ENCODE measurements around the gene SRGAP1.

Gene SRGAP1

DNA sequence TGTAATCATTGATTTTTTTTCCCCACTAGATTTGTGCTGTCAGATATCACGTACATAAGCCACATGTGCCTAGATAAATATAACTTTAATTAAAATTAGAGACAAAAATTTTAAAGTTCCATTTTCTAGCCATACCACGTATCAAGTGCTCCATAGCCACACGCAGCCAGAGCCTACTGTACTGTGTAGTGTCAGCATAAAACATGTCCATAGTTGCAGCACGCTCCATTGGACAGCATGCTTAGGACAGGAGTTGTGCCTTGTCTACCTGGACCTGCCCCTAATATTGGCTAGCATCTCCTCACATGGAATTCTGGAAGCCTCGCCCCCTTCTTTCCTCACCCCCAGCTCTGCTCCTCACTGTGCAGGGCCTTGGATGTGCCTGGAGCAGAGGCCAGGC, 116.5 kb downstream of the SRGAP1 start (continued):
- TF ChIP-seq, protein P1, sequence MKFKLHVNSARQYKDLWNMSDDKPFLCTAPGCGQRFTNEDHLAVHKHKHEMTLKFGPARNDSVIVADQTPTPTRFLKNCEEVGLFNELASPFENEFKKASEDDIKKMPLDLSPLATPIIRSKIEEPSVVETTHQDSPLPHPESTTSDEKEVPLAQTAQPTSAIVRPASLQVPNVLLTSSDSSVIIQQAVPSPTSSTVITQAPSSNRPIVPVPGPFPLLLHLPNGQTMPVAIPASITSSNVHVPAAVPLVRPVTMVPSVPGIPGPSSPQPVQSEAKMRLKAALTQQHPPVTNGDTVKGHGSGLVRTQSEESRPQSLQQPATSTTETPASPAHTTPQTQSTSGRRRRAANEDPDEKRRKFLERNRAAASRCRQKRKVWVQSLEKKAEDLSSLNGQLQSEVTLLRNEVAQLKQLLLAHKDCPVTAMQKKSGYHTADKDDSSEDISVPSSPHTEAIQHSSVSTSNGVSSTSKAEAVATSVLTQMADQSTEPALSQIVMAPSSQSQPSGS (tag by site-specific recombination; IDR thresholded peaks at IDR 0.05; ENCODE audit: low read depth): no peak
- TF ChIP-seq ZNF433 (tag by site-specific recombination; IDR thresholded peaks at IDR 0.05; ENCODE audit: low read depth): no peak
- TF ChIP-seq ZNF266 (tag by site-specific recombination; IDR thresholded peaks at IDR 0.05; ENCODE audit: low read depth): no peak
- TF ChIP-seq ZNF501 (tag by site-specific recombination; IDR thresholded peaks at IDR 0.05): no peak
- no peak for TF ChIP-seq ZNF76 (tag by site-specific recombination; IDR thresholded peaks at IDR 0.05; ENCODE audit: borderline replicate concordance, low read depth)
- TF ChIP-seq ZNF624 (tag by site-specific recombination; IDR thresholded peaks at IDR 0.05): no peak
- no peak for TF ChIP-seq ZFP3 (tag by site-specific recombination; IDR thresholded peaks at IDR 0.05; ENCODE audit: low read depth)
- no peak for TF ChIP-seq GLIS2 (tag by site-specific recombination; IDR thresholded peaks at IDR 0.05)
- TF ChIP-seq, protein P2, sequence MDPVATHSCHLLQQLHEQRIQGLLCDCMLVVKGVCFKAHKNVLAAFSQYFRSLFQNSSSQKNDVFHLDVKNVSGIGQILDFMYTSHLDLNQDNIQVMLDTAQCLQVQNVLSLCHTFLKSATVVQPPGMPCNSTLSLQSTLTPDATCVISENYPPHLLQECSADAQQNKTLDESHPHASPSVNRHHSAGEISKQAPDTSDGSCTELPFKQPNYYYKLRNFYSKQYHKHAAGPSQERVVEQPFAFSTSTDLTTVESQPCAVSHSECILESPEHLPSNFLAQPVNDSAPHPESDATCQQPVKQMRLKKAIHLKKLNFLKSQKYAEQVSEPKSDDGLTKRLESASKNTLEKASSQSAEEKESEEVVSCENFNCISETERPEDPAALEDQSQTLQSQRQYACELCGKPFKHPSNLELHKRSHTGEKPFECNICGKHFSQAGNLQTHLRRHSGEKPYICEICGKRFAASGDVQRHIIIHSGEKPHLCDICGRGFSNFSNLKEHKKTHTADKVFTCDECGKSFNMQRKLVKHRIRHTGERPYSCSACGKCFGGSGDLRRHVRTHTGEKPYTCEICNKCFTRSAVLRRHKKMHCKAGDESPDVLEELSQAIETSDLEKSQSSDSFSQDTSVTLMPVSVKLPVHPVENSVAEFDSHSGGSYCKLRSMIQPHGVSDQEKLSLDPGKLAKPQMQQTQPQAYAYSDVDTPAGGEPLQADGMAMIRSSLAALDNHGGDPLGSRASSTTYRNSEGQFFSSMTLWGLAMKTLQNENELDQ (tag by site-specific recombination; IDR thresholded peaks at IDR 0.05; ENCODE audit: low read depth): no peak
- no peak for TF ChIP-seq ZNF660 (tag by site-specific recombination; IDR thresholded peaks at IDR 0.05)

DNA sequence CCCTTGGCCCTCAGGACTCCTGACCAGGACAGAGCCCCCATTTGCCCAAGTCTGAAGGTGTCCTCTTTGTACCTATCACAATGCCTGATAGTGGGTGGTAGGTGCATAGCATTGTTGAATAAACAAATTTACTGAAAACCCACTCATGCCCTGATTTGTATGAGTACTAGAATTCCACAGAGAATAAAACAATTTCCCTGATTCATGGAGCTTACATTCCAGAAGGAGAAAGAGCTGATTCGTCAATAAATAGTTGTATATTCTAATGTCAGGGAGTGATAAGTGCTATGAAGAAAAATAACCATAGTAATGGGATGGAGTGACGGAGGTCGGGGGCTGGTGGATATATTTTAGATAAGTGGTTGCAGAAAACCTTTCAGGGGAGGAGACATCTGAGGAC, 117.0 kb downstream of the SRGAP1 start:
- no peaks in the 10 kb centered on the region for H3K36me3 ChIP-seq (ENCODE audit: control insufficient read depth in 2 of 2, insufficient read depth in 1 of 2, low read length in 2 of 2)
- TF ChIP-seq, protein P3, sequence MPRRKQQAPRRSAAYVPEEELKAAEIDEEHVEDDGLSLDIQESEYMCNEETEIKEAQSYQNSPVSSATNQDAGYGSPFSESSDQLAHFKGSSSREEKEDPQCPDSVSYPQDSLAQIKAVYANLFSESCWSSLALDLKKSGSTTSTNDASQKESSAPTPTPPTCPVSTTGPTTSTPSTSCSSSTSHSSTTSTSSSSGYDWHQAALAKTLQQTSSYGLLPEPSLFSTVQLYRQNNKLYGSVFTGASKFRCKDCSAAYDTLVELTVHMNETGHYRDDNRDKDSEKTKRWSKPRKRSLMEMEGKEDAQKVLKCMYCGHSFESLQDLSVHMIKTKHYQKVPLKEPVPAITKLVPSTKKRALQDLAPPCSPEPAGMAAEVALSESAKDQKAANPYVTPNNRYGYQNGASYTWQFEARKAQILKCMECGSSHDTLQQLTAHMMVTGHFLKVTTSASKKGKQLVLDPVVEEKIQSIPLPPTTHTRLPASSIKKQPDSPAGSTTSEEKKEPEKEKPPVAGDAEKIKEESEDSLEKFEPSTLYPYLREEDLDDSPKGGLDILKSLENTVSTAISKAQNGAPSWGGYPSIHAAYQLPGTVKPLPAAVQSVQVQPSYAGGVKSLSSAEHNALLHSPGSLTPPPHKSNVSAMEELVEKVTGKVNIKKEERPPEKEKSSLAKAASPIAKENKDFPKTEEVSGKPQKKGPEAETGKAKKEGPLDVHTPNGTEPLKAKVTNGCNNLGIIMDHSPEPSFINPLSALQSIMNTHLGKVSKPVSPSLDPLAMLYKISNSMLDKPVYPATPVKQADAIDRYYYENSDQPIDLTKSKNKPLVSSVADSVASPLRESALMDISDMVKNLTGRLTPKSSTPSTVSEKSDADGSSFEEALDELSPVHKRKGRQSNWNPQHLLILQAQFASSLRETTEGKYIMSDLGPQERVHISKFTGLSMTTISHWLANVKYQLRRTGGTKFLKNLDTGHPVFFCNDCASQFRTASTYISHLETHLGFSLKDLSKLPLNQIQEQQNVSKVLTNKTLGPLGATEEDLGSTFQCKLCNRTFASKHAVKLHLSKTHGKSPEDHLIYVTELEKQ (tag by site-specific recombination; IDR thresholded peaks at IDR 0.05; ENCODE audit: borderline replicate concordance): no peak
- TF ChIP-seq SP3 (tag by site-specific recombination; IDR thresholded peaks at IDR 0.05) (no peak), ZXDB (tag by site-specific recombination; IDR thresholded peaks at IDR 0.05) (no peak), ZNF366 (tag by site-specific recombination; conservative IDR thresholded peaks at IDR 0.05) (no peak)
- TF ChIP-seq, protein P4, sequence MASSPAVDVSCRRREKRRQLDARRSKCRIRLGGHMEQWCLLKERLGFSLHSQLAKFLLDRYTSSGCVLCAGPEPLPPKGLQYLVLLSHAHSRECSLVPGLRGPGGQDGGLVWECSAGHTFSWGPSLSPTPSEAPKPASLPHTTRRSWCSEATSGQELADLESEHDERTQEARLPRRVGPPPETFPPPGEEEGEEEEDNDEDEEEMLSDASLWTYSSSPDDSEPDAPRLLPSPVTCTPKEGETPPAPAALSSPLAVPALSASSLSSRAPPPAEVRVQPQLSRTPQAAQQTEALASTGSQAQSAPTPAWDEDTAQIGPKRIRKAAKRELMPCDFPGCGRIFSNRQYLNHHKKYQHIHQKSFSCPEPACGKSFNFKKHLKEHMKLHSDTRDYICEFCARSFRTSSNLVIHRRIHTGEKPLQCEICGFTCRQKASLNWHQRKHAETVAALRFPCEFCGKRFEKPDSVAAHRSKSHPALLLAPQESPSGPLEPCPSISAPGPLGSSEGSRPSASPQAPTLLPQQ (tag by site-specific recombination; IDR thresholded peaks at IDR 0.05): no peak
- no peak overlapping the region for H3K27ac ChIP-seq (ENCODE audit: extremely low read depth, low read depth, low read length)
- POLR2A ChIA-PET: no interaction called here
- H3K4me1 ChIP-seq (ENCODE audit: control insufficient read depth, insufficient read depth, low read length): no peaks in the 10 kb centered on the region
- CTCF ChIA-PET: no interaction called here
- H3K9me3 ChIP-seq (ENCODE audit: control insufficient read depth, insufficient read depth, low read depth, low read length): no peaks in the 10 kb centered on the region
- H3K4me3 ChIP-seq (ENCODE audit: low read depth, low read length): no peak overlapping the region

DNA sequence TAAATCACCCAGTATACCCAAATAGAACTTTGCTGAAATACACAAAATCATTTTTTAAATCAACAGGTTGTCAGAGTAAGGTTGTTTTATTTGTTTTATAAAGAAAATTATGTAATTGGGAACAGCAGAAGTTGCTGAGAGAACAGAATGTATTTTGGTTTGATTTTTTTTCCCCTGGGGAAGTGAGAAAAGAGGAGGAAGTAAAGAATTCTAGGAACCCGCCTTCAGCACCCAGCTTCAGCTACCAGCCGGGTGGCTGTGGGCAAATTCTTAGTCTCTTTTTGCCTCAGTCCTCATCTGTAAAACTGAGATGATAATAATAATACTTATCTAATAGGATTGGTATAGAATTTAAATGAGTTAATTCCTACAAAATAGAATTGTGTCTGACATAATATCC, 119.4 kb downstream of the SRGAP1 start:
- ChIA-PET POLR2A (no interaction called here), CTCF (interaction anchor here (0.7 to 1.5 kb wide), 3 partner anchors 8 to 19 kb away, joined by 3 to 6 read pairs (median 5); no protein-coding TSS in a partner anchor)
- no peak overlapping the region for H3K27ac ChIP-seq (ENCODE audit: extremely low read depth, low read depth, low read length)
- H3K36me3 ChIP-seq (ENCODE audit: control insufficient read depth in 2 of 2, insufficient read depth in 1 of 2, low read length in 2 of 2): no peaks in the 10 kb centered on the region
- no peaks in the 10 kb centered on the region for H3K4me1 ChIP-seq (ENCODE audit: control insufficient read depth, insufficient read depth, low read length)
- no peak overlapping the region for H3K4me3 ChIP-seq (ENCODE audit: low read depth, low read length)
- TF ChIP-seq SCRT2 (tag by site-specific recombination; IDR thresholded peaks at IDR 0.05) (peak; percentile 59; the same call in 1 of the 2 replicates), KLF9 (tag by site-specific recombination; IDR thresholded peaks at IDR 0.05; ENCODE audit: low read depth) (no peak)
- H3K9me3 ChIP-seq (ENCODE audit: control insufficient read depth, insufficient read depth, low read depth, low read length): no peaks in the 10 kb centered on the region
